ENCODE data around the gene CLDN6. TPM values are rescaled to one million over a fixed set of nuclear protein-coding genes. Genes with fewer than 3 reads are reported as not detected.

Gene CLDN6
- total RNA-seq, 1 donor from 2014 or later = 257 TPM

DNA sequence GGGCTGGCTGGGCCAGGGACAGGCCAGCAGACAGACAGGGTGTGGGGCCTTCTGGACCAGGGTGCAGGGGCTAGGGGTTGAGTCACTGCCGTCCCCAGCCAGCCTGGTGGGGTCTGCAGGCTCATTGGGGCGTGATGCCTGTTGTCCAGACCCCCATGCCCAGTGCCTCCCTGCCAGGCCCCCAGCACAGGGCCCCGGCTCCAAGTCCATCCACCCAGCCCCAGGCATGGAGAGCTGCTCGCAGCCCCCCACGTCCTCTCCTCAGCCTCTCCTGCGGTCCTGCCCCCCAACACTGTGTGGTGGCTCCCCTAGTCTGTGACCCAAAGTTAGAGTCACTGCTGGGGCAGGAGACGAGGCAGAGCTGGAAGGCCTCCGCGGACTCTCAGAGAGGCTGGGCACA lies 30.7 kb downstream of the CLDN6 start:
- Mint-ChIP-seq H3K36me3 (no peaks in the 10 kb centered on the region), H3K9me3 (no peaks in the 10 kb centered on the region), H3K27ac (no peak overlapping the region), H3K27me3 (ENCODE audit: low read depth) (peaks cover 2% of the 10 kb centered on the region), H3K4me1 (peaks cover 34% of the 10 kb centered on the region), H3K4me3 (no peak overlapping the region)
- no peak for DNase-seq (ENCODE audit: low spot score in 2 of 2, unreplicated experiment in 2 of 2)
- TF ChIP-seq, protein P1, sequence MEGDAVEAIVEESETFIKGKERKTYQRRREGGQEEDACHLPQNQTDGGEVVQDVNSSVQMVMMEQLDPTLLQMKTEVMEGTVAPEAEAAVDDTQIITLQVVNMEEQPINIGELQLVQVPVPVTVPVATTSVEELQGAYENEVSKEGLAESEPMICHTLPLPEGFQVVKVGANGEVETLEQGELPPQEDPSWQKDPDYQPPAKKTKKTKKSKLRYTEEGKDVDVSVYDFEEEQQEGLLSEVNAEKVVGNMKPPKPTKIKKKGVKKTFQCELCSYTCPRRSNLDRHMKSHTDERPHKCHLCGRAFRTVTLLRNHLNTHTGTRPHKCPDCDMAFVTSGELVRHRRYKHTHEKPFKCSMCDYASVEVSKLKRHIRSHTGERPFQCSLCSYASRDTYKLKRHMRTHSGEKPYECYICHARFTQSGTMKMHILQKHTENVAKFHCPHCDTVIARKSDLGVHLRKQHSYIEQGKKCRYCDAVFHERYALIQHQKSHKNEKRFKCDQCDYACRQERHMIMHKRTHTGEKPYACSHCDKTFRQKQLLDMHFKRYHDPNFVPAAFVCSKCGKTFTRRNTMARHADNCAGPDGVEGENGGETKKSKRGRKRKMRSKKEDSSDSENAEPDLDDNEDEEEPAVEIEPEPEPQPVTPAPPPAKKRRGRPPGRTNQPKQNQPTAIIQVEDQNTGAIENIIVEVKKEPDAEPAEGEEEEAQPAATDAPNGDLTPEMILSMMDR (IDR thresholded peaks at IDR 0.05; ENCODE audit: unreplicated experiment) = no peak

DNA sequence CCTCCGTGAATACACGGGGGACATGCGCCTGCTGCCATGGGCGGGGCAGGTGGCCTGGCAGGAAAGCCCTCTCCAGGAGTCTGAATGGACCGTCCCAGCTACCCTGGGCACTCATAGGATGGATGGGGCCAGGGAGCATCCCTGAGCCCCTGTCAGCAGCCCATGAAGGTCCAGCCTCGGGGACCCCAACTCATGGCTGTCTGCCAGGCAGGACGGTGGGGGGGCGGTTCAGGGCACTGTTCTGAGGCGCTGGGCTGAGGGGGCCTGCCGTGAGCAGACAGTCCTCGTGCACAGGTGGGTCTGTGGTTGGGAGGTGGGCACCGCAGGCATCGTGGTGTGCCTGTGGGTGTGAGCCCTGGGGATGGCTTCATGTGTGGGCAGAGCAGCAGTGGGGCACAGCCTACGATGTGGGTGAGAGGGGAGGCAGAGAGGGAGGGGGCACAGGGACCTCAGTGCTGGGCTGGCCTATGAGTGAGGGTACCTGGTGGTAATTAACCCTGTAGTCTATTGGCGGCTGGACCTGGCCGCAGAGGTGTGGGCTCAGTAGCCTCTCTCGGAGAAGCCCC lies 31.3 kb downstream of the CLDN6 start:
- no peak overlapping the region for H3K27ac Mint-ChIP-seq
- TF ChIP-seq, protein P1 (IDR thresholded peaks at IDR 0.05; ENCODE audit: unreplicated experiment) = no peak
- no peak overlapping the region for H3K4me3 Mint-ChIP-seq
- H3K4me1 Mint-ChIP-seq = peaks cover 40% of the 10 kb centered on the region
- no peak for DNase-seq (ENCODE audit: low spot score in 2 of 2, unreplicated experiment in 2 of 2)
- no peaks in the 10 kb centered on the region for H3K9me3 Mint-ChIP-seq
- H3K36me3 Mint-ChIP-seq = no peaks in the 10 kb centered on the region
- H3K27me3 Mint-ChIP-seq (ENCODE audit: low read depth) = peaks cover 2% of the 10 kb centered on the region

DNA sequence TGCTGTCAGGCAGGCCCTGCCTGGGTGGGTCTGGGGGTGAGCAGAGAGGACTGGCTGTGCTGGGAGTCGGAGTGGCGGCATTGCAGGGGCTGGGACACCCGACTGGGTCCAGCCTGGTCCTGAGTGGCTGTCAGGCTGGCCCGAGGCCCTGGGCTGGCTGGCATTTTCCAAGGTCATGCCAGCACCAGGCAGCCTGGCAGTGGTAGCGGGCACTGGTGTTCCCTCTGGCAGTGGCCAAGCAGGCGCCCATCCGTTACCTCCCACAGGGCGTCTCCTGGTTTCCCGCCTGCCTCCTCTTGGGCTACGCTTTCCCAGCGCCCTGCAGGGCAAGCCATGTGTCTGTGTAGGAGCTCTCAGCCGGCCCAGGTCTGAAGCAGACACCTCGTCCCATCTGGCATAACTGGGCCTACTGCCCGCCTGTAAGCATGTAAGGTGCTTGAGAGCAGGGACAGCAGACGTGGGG lies 32.1 kb downstream of the CLDN6 start:
- H3K27ac Mint-ChIP-seq = no peak overlapping the region
- peaks cover 2% of the 10 kb centered on the region for H3K27me3 Mint-ChIP-seq (ENCODE audit: low read depth)
- no peaks in the 10 kb centered on the region for H3K36me3 Mint-ChIP-seq
- H3K9me3 Mint-ChIP-seq = no peaks in the 10 kb centered on the region
- no peak for DNase-seq (ENCODE audit: low spot score in 2 of 2, unreplicated experiment in 2 of 2)
- TF ChIP-seq, protein P1 (IDR thresholded peaks at IDR 0.05; ENCODE audit: unreplicated experiment) = no peak
- peaks cover 47% of the 10 kb centered on the region for H3K4me1 Mint-ChIP-seq
- no peak overlapping the region for H3K4me3 Mint-ChIP-seq

- H3K27me3 Mint-ChIP-seq (ENCODE audit: low read depth) = peaks cover 2% of the 10 kb centered on the region
- no peaks in the 10 kb centered on the region for H3K36me3 Mint-ChIP-seq
- peaks cover 46% of the 10 kb centered on the region for H3K4me1 Mint-ChIP-seq
- no peak overlapping the region for H3K4me3 Mint-ChIP-seq
- TF ChIP-seq, protein P1 (IDR thresholded peaks at IDR 0.05; ENCODE audit: unreplicated experiment) = no peak
- H3K9me3 Mint-ChIP-seq = no peaks in the 10 kb centered on the region
- no peak overlapping the region for H3K27ac Mint-ChIP-seq
- no peak for DNase-seq (ENCODE audit: low spot score in 2 of 2, unreplicated experiment in 2 of 2)
Measured at GRCh38 chr16:2985462-2985861, 32.5 kb downstream of the CLDN6 start.

DNA sequence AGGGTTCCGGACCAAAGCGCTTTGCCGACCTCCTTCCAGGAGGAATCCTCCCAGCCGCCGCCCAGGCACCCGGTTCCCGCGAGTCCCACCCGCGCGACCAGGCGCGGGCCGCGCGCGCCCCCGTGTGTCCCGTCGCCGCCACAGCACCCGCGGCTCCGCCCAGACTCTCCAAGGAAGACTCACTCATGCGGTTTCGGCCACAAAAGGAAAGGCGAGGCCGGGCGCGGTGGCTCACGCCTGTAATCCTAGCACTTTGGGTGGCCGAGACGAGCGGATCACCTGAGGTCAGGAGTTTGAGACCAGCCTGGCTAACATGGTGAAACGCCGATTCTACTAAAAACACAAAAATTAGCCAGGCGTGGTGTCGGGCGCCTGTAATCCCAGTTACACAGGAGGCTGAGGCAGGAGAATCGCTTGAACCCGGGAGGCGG lies 34.3 kb downstream of the CLDN6 start:
- Mint-ChIP-seq H3K9me3 (no peaks in the 10 kb centered on the region), H3K27me3 (ENCODE audit: low read depth) (peaks cover 2% of the 10 kb centered on the region), H3K27ac (no peak overlapping the region), H3K4me1 (peaks cover 32% of the 10 kb centered on the region), H3K4me3 (peak overlapping the region; percentile 38), H3K36me3 (no peaks in the 10 kb centered on the region)
- DNase-seq (ENCODE audit: low spot score in 2 of 2, unreplicated experiment in 2 of 2) = peak; percentile 74 to 84
- TF ChIP-seq, protein P1 (IDR thresholded peaks at IDR 0.05; ENCODE audit: unreplicated experiment) = peak; percentile 93
